Testis (tissue), 3 donors: Measurements from ENCODE around the gene RPAP2. TPM values are rescaled to one million over a fixed set of nuclear protein-coding genes. Genes with fewer than 3 reads are reported as not detected.
A peak's percentile ranks its signal among the peaks of the same experiment; 100 is the strongest.

ENCODE experiments used
- DNase-seq: peaks from one replicate; pipeline ENCODE4 v3.0.0-alpha.2; 2019
- H3K27ac ChIP-seq, 2 donors: fragments of 200-600 bp; sonication (generic); one replicate each; pipeline ENCODE4 v1.5.1; 2019
- H3K27me3 ChIP-seq: fragments of 200-600 bp; sonication (generic); one replicate; pipeline ENCODE4 v1.5.1; 2019
- H3K36me3 ChIP-seq: fragments of 200-600 bp; sonication (generic); one replicate; pipeline ENCODE4 v1.5.1; 2017; ENCODE audit warnings: low read depth; ENCODE audit errors: missing control alignments
- H3K4me1 ChIP-seq: fragments of 200-600 bp; sonication (generic); one replicate; pipeline ENCODE4 v1.5.1; 2019
- H3K4me3 ChIP-seq, 2 donors: fragments of 200-600 bp; sonication (generic); one replicate each; pipeline ENCODE4 v1.5.1; 2017 to 2019
- H3K9me3 ChIP-seq: fragments of 200-600 bp; sonication (generic); one replicate; pipeline ENCODE4 v1.5.1; 2017
- CTCF ChIP-seq, 3 experiments: fragments of 450-650 bp in 2 of 3; fragments of 200-600 bp in 1 of 3; sonication (generic) in 1 of 3; IDR thresholded peaks; one replicate each; pipeline ENCODE4 v1.5.1; 2016 to 2019; ENCODE audit warnings: antibody characterized with exemption in 3 of 3, mild to moderate bottlenecking in 2 of 3, moderate library complexity in 1 of 3
- POLR2A ChIP-seq: fragments of 450-650 bp; IDR thresholded peaks from one replicate; pipeline ENCODE4 v1.6.1; 2017; ENCODE audit warnings: antibody characterized with exemption, mild to moderate bottlenecking, moderate library complexity
- WGBS, 2 donors: methylation state at CpG; one replicate each; pipeline ENCODE4 v1.1.5; 2018; 5-methylcytosine and 5-hydroxymethylcytosine counted together
- intact Hi-C: fragments of 100-400 bp; cut with DNase I; formaldehyde crosslinking; loops from one replicate; pipeline ENCODE4 v1.15.1; 2023; ENCODE audit warnings: low total_unique reads
- polyA plus RNA-seq: library from polyadenylated mRNA; stranded (reverse); fragments of 350-450 nt; fragmentation: Illumina TruSeq; extraction: RNeasy Lipid Tissue Mini Kit (QIAGEN cat#74804); gene quantifications from one replicate; pipeline ENCODE4 v1.2.3, GENCODE V29; 2014; ENCODE audit warnings: low read depth, low replicate concordance; ENCODE audit not compliant: insufficient read depth
- total RNA-seq, 2 donors: library from RNA; depleted of rRNA; stranded (reverse); fragments of >200 nt; gene quantifications; one replicate each; pipeline ENCODE4 v1.2.3, GENCODE V29; 2016

RPAP2 gene
- total and polyA plus RNA-seq, 3 donors from 2014 or later: 5.8 to 14.5 (median 6.1) TPM

- TF ChIP-seq CTCF (IDR thresholded peaks at IDR 0.05) (peak in 1 of 3 experiments; percentile 59), POLR2A (no peak)
- Histone ChIP-seq H3K4me3 (no peak overlapping the region), H3K27me3 (no peaks in the 10 kb centered on the region), H3K9me3 (no peaks in the 10 kb centered on the region), H3K4me1 (no peaks in the 10 kb centered on the region), H3K27ac (no peak overlapping the region), H3K36me3 (no peaks in the 10 kb centered on the region)
- intact Hi-C loops: no loop called here
- DNase-seq: no peak
These were observed 11.3 kb downstream of the RPAP2 start for GRCh38 chr1:92310185-92310597.

GRCh38 chr1:92314024-92314423 is 15.2 kb downstream of the RPAP2 start:
- TF ChIP-seq CTCF (IDR thresholded peaks at IDR 0.05): no peak
- TF ChIP-seq POLR2A: no peak
- H3K27ac ChIP-seq: no peak overlapping the region
- H3K4me3 ChIP-seq: no peak overlapping the region
- H3K36me3 ChIP-seq: no peaks in the 10 kb centered on the region
- DNase-seq: no peak
- intact Hi-C loops: no loop called here
- no peaks in the 10 kb centered on the region for H3K9me3 ChIP-seq
- 95 to 97% methylated on average over 1 of the region's 1 CpG for WGBS, 2 donors
- H3K4me1 ChIP-seq: no peaks in the 10 kb centered on the region
- H3K27me3 ChIP-seq: no peaks in the 10 kb centered on the region

- Histone ChIP-seq H3K36me3 (no peaks in the 10 kb centered on the region), H3K27ac (no peak overlapping the region), H3K4me3 (no peak overlapping the region), H3K9me3 (no peaks in the 10 kb centered on the region), H3K4me1 (no peaks in the 10 kb centered on the region), H3K27me3 (no peaks in the 10 kb centered on the region)
- intact Hi-C loops: no loop called here
- no peak for DNase-seq
- 86% methylated on average over 6 of the region's 6 CpGs for WGBS, 2 donors
- TF ChIP-seq POLR2A: no peak
- no peak for TF ChIP-seq CTCF (IDR thresholded peaks at IDR 0.05)
These were observed 17.1 kb downstream of the RPAP2 start for GRCh38 chr1:92315766-92316599.

GRCh38 chr1:92317836-92318493 is 19.1 kb downstream of the RPAP2 start:
- Histone ChIP-seq H3K27me3 (no peaks in the 10 kb centered on the region), H3K9me3 (no peaks in the 10 kb centered on the region), H3K27ac (no peak overlapping the region), H3K4me1 (no peaks in the 10 kb centered on the region), H3K4me3 (no peak overlapping the region), H3K36me3 (no peaks in the 10 kb centered on the region)
- no peak for TF ChIP-seq CTCF (IDR thresholded peaks at IDR 0.05)
- no peak for TF ChIP-seq POLR2A
- DNase-seq: no peak
- intact Hi-C loops: no loop called here
- whole genome bisulfite sequencing, 2 donors: 67 to 70% methylated on average over 3 of the region's 3 CpGs
